NCI-H2029 (cell line): ENCODE data around the gene CDK11B.
A peak's percentile ranks its signal among the peaks of the same experiment; 100 is the strongest.
"Not testable (repeated sequence)": the region's sequence is repeated elsewhere in the genome, so short reads cannot be mapped to it uniquely, and the experiment has no call there.

Source experiments
- DNase-seq: peaks from one replicate; lab custom pipeline; 2025; lab: John Stamatoyannopoulos, UW

Gene CDK11B

DNA sequence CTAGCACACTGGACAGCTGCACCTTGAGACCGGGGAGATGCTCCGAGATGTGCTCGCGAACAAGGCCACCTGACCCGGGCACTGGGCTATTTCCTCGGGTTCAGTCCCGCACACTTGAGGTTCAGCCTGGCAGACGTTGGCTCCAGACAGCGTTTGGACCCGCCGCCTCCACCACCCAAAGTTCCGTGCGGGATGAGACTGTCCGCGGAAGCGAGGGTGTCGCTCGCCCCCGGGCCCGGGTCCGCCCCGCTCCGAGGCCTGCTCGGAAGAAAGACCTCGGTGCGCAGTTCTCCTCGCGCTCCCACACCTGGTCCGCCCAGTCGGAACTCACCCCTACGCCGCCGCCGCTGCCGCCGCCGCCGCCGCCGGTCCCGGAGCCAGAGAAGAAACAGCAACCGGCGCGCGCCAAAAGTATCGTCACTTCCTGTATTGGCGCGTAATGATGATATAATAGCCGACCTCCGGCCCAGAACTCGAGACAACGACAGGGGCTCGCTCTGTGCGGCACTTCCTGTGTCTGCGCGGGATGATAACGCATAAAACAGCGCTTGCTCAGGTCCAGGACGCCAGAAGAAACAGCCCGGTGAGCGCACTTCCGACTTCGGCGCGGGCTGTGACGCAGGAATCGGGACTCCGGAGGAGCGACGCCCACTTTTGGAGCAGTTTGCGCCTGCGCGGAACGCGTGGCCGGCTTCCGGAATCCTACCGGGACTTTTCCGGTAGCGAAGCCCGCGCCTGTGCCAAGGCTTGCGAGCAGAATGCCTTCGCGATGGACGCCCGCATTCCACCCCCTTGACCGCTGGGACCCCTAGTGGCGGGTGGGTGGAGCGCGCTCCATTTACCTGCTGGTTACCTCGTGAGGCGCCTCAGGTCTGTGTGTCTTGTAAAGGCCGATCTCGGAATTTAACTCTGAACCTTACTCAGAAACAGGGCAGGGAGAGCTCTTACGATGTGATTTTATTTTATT, at the start of gene CDK11B:
Gene CDK11B (minus strand): TSS at position 422 of the 967 bp plus-strand sequence. CDS start 1,519 bp downstream, outside the sequence.
- DNase-seq, result peak; percentile 82

DNA sequence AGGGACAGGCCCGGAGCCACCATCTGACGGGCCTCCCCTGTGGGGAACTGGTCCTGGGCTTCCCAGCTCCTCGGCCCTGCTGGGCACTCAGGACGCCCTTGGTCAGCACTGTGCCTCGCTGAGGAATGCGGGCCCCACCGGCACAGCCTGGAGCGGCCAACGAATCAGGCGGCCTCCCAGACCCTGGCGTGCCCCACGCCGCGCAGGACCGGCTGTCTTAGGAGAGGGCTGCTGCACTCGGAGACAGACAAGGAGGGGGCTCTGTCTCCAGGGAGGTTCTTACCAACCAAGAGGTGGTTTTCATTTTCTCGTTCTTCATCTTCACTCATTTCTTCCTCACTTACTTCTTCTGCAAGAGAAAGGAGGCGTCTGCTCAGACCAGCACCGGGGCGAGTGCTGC, 49.1 kb upstream of the CDK11B start:
- DNase-seq, result not testable (repeated sequence)

DNA sequence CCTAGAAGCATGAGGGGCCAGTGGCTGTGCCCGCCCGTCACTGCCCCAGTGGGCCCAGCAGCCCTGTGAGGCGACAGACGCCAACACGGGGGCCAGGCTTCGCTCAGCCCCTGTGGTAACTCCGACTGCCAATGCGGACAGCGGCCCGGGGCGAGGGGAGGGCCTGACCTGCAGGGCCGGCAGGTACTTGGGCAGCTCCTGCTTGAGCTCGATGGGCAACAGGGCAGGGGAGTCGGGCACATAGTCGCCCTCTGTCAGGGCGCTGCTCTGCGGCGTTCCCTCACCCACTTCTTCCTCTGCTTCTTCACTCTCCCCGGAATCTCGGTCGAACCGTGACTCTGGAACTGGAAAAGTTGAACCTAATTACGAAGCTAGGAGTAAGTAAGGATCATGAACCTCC, 48.4 kb upstream of the CDK11B start:
- not testable (repeated sequence) for DNase-seq

DNA sequence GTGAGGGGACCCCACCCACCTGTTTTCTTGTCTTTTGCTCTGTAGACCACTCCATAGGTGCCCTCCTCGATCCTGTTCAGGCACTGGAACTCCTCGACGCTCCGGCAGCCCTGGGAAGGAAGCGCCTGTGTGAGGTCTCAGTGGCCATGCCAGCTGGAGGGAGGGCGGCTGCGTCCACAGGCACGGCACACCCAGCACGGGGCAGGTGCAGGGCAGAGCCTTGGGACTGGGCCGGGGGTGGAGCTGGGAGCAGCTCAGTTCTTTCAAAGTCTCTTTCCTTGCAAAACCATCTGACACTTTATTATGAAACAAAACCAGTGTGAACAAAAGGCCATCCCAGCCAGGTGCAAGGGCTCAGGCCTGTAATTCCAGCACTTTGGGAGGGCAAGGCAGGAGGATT, 46.8 kb upstream of the CDK11B start:
- DNase-seq, result not testable (repeated sequence)

DNA sequence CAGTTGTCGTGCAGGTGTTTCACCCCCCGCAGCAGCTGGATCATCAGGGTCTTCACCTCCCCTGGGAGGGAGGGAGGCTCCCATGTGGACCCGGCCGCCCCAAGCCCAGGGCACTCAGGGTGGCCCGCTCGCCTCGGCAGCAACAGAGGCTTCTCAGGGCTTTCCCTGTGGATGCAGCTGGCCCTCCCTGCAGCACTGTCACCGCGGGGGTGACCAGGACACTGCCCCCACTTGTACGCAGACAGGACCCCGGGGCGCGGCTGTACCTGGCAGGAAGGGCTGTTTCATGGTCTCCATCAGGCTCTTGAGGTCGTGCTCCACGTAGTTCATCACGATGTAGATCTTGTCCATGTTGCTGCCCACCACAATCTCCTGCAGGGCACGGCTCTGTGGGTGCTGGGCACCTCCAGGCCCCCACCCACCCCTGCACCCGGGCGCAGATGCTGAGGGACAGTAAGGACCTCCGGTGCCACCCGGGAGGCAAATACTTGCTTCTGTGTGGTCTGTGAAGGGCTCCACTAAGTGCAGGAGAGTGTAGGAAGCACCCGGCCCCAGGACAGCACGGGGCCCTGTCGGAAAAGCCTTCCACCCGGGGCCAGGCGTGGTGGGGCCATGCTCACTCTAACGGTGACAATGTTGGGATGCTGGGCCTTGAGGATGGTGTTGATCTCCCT, 45.6 kb upstream of the CDK11B start:
- DNase-seq, result not testable (repeated sequence)

DNA sequence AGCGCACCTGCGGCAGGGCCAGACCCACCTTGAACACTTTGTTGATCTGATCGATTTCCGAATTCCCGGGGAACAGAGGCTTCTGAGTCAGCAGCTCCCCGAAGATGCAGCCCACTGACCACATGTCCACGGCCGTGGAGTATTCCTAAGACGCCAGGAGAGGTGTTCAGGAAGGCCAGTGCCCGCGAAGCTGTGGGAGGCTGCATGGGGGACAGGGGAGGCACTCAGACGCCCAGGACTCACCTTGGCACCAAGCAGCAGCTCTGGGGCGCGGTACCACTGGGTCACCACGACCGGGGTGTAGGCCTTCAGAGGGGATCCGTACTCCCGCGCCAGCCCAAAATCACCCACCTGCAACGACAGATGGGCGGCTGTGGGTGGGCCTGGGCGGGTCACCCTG, 45.0 kb upstream of the CDK11B start:
- DNase-seq, result no peak

DNA sequence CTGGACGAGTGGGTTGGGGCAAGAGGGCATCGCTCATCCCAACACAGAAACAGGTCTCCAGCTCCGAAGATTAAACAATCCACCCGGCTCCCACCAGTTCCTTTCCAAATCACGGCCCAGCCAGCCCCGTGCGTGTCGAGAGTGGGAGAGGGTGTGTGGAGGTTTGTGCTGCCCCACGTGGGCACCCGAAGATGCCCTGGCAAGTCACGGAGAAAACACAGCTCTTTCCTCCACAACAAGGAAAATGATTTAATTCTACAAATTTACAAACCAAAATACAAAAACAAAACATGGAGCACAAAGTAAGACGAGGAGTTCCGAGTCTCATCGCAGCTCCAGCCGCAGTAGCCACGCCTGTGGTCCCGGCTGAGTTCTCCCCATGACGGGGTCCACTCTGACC, 43.7 kb upstream of the CDK11B start:
- not testable (repeated sequence) for DNase-seq

DNA sequence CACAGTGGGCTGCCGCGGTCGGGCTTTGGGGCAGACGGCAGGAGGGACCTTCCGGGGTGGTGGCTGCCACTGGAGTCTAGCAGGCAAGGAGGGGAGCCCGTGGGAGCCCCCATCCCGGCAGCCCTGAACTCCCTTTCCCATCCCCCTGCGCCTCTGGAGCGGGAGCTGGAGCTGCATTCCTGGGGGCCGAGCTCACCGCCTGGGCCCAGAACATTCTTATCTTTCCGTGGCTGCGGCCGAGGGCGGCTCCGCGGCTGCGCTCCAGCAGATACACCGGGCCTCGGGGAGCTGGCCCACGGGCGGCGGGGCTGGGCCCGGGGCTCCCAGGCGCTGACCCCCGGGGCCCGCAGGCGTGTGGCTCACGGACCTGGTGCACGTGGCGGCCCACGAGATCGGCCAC, 41.8 kb upstream of the CDK11B start:
- not testable (repeated sequence) for DNase-seq

DNA sequence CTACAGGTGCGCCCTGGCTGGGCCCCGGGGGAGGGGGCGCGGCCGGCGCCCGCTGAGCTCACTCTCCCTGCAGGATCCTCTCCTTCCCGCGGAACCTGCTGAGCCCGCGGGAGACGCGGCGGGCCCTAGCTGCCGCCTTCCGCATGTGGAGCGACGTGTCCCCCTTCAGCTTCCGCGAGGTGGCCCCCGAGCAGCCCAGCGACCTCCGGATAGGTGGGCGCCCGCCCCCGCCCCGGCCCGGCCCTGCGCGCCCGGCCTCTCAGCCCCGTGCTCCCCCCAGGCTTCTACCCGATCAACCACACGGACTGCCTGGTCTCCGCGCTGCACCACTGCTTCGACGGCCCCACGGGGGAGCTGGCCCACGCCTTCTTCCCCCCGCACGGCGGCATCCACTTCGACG, 41.3 kb upstream of the CDK11B start:
- DNase-seq, result not testable (repeated sequence)

DNA sequence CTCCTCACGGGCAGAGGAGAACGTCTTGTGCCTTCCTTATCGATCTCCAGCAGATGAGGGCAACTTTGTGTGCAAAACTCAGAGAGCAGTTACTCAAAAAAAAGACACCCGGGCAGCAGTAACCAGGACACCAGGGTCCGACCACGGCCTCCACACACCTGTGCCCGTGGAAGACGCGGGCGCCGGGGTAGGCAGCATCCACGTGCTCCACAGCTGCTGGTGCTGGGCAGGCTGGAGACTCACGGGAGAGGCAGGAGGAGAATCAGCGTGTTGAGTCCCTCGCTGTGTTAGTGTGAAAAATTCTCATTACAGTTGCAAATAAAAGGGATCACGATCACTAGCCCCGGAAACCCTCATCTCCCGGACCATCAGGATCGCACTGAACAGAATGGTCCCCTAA, 40.3 kb upstream of the CDK11B start:
- DNase-seq, result not testable (repeated sequence)

DNA sequence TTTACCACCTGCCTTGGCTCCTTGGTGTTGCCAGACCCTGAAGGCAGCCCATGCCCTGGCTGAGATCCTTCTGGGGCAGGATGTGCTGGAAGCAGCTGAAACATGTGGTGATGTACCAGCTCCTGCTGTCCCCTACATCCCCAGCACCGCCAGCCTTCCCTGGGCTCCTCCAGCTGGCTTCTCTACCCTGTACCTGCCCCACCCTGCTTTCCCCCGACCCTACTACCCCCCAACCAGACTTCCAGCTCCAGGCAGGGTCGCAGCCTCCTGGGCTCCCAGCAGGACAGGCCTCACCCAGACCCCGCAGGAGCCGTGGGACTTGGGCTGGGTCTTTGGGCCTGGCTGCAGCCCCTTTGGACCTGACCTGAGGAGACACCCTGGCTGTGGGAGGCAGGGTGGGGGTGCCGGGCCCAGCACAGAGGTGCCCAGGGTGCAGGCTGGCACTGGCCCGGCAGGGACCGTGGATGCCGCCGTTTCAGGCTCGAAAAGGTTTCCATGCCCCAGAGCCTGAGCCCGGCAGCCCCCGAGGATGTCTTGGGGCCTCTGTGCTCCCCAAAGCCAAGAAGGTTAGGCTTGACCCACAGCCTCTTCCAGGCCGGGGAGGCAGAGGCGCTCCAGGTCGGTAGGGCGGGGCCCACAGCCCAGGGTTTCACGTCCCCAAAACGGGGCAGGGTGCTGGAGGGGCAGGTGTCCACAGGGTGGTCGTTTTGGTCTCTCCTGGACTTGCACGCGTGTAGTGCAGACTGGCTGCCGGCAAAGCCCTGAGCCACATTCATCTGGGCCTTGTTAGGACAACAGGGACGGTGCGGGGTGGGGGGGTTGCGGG, 38.8 kb upstream of the CDK11B start:
- not testable (repeated sequence) for DNase-seq

DNA sequence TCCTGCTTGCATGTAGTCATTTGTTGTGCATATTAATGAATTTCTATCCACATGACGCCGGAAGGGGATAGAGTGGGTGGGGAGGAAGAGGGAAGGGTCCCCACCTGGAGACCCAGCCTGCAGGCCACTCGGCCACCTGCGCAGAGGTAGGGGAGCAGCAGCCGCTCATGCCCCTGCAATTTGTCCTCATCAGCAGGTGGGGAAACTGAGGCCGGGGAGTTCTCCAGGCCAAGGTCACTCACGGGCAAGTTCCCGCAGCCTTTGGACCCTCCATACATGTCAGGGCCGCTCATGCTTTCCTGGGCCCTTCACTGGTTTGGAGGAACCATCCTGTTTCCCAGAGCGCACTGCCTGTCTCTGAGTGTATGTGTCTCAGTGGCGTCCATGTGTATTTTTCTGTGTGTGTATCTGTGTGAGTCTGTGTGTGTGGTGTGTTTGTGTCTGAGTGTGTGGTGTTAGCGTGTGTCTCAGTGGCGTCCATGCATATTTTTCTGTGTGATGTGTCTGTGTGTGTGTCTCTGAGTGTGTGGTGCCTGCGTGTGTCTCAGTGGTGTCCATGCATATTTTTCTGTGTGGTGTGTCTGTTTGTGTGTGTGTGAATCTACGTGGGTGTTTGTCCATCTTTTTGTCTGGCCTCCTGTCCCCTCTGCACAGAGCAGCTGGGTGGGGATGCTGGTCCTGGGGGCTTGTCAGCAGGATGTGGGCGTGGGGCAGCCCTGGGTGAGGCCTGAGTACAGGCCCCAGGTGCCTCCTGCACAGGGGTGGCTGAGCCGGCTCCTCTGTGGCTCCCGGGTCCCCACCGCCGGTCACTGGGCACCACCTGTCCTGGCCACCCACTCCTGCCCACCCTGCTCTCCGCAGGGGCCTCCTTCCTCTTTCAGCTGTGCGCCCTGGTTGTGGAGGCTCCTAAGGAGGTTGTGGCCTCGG, 37.9 kb upstream of the CDK11B start:
- not testable (repeated sequence) for DNase-seq

DNA sequence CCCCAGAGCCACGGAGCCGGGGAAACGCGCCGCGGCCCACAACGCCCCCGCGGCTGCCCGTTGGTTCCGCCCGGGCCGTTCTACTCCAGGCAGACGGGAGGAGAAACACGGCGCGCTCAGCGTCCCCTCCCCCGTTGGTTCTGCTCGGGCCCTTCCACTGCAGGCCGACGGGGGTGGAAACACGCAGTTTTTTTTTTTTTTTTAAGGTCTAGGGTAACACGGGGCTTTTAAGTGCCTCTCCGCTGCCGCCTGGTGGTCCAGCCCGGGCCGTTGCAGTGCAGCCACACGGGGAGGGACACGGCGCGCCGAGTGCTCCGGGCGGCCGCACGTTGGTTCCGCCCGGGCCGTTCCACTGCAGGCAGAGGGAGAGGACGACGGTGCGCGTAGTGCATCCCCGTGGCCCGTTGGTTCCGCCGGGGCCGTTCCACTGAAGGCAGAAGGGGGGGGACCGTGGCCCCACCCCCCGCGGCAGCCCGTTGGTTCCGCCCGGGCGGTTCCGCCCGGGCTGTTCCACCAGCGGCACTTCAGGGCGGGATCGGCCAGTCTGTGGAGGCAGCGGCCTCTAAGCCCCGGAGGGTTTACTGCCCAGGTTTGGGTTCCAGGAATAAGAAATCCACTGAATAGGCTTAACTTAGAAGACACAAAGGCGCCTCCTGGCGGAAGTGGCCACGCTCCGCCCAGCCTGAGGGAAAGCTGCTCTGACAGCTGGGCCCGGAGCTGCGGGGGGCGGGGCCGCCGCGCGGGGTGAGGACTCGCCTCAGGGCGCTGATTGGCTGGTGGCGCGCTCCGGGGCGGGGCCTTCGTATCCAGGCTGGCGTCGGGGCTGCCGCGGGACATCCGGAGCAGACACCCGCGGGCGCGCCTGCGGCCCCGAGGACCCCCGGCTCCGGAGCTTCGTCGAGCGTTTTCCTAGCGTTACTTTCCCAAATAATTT, 34.2 kb upstream of the CDK11B start, which contains the start of gene SLC35E2B:
Gene SLC35E2B (minus strand): TSS at position 82 of the 934 bp plus-strand sequence. CDS start 16,096 bp downstream, outside the sequence.
- DNase-seq, result peak; percentile 64

DNA sequence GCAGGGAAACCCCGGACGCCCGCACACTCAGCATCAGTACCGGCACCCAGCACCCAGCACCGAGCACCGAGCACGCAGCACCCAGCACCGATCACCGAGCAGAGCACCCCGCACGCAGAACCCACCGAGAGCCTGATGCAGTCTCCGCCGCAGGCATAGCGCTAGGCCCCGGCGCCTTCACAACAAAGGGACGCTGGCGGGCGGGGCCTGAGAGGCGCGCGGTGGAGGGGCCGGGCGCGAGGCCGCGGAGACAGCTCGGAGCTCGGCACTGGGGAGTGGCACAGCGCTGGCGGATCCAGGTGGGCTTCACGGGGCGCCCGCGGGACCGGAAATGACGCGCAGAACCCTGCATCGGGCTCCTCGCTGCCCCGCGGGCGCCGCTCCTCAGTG, 33.5 kb upstream of the CDK11B start:
- peak; percentile 53 for DNase-seq

DNA sequence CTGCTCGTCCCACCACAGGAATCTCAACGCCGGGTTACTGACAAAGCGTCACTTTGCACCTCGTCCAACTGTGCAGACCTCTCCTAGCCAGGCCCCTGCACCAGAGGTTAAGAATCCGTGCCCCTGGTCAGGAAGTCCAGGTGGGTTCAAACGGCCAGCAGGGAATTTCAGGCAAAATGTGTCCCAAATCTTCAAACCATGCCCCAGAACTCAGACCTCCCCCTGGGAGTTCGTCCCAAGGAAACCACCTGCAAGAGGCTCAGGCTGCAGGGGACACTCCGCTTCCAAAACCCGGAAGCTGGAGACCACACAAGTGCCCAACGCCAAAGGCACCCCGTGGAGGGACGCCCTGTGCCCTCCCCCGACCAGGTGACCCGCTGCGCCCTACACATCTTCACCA, 32.6 kb upstream of the CDK11B start:
- not testable (repeated sequence) for DNase-seq

DNA sequence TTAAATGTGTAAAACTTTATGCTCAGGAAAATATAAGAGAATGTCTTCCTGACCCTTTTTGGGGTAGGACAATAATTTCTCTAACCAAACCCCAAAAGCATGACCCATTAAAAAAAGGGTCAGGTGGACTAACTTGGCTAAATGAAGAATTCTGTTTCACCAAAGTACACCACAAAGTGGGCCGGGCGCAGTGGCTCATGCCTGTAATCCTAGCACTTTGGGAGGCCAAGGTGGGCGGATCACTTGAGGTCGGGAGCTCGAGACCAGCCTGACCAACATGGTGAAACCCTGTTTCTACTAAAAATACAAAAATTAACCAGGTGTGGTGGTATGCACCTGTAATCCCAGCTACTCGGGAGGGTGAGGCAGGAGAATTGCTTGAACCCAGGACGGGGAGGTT, 30.7 kb upstream of the CDK11B start:
- DNase-seq, result not testable (repeated sequence)

DNA sequence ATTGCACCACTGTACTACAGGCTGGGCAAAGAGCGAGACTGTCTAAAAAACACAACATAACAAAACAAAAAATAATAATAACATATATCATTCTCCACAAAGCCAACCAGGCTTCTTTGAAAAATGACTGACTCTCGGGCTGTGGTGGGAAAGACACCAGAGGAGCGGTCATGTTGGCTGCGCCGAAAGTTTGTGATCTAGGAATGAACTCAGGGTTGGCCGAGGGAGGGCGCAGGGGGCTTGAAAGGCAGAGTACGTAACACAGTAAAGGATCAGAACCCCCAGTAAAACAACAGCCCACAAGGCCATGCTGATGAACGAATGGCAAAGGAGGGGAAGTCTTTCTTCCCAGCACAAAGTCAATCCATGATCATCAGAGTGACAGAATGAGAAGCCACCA, 29.0 kb upstream of the CDK11B start:
- no peak for DNase-seq

DNA sequence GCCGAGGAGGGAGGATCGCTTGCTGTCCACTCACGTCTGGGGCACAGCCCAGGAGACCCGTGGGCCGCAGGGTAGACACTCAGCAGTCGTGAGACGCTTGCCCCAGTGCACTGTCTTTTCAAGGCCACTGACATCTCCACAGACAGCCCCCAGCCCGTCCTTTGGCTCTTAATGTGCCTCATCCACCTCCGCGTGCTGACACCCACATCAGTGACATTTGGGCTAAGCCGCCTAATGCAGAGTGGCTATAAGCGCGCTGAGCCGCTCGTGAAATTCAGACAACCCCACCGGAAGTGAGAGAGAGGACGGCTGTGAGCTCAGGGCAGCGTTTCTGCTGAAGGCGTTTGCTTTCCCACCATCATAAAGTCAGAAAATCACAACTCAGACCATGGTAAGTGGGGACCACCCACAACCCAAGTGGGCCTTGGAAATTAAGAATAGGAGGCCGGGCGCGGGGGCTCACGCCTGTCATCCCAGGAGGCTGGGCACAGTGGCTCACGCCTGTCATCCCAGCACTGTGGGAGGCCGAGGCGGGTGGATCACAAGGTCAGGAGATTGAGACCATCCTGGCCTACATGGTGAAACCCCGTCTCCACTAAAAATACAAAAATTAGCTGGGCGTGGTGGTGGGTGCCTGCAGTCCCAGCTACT, 25.4 kb upstream of the CDK11B start:
- DNase-seq, result no peak
